CD4-positive, alpha-beta T cell (primary cell): ENCODE data around the gene DCLK1. TPM values are rescaled to one million over a fixed set of nuclear protein-coding genes. Genes with fewer than 3 reads are reported as not detected.

Source experiments
- ATAC-seq: fragments of 200-7000 bp; cut with Tn5 transposase; one replicate; pipeline ENCODE4 v1.10.0; 2022; ENCODE audit warnings: mild to moderate bottlenecking; ENCODE audit not compliant: poor library complexity
- CTCF ChIA-PET: fragments of 350-600 bp; sonication (Branson Sonifier 250); formaldehyde crosslinking; loops from one replicate; lab custom pipeline; 2021; ENCODE audit warnings: antibody characterized with exemption, inconsistent platforms; lab: Charles Lee
- POLR2A ChIA-PET: fragments of 350-600 bp; sonication (Branson Sonifier 250); formaldehyde crosslinking; loops from one replicate; lab custom pipeline; 2021; ENCODE audit warnings: antibody characterized with exemption, inconsistent platforms; lab: Charles Lee
- DNase-seq, 14 experiments: peaks; one replicate each; pipeline ENCODE4 v3.0.0-alpha.2; 2013 to 2020; ENCODE audit warnings: mixed read lengths in 2 of 14
- H3K27ac ChIP-seq, 2 donors: one replicate each; pipeline versions ENCODE4 v1.5.1 to v1.7.0; 2013; ENCODE audit warnings: low read length in 2 of 2, low read depth in 1 of 2, mild to moderate bottlenecking in 1 of 2
- H3K27me3 ChIP-seq, 2 experiments: 1 replicate in 1 of 2; 2 replicates in 1 of 2; pipeline versions ENCODE4 v1.6.1 to v1.7.0; 2013; ENCODE audit warnings: low read length in 2 of 2, control low read depth in 1 of 2, mild to moderate bottlenecking in 1 of 2, moderate library complexity in 1 of 2; ENCODE audit not compliant: insufficient read depth in 2 of 2, control insufficient read depth in 1 of 2
- H3K36me3 ChIP-seq: one replicate; pipeline ENCODE4 v1.6.1; 2013; ENCODE audit warnings: low read length, control low read depth; ENCODE audit not compliant: insufficient read depth
- H3K4me1 ChIP-seq: one replicate; pipeline ENCODE4 v1.6.1; 2013; ENCODE audit warnings: low read length, control low read depth; ENCODE audit not compliant: insufficient read depth
- H3K4me3 ChIP-seq: one replicate; pipeline ENCODE4 v1.5.1; 2013; ENCODE audit warnings: mild to moderate bottlenecking, low read length, moderate library complexity
- H3K9me3 ChIP-seq, 2 experiments: 1 replicate in 1 of 2; 2 replicates in 1 of 2; pipeline versions ENCODE4 v1.6.1 to v1.7.0; 2013; ENCODE audit warnings: low read length in 2 of 2, mild to moderate bottlenecking in 2 of 2, control low read depth in 1 of 2, moderate library complexity in 1 of 2; ENCODE audit not compliant: control insufficient read depth in 1 of 2, insufficient read depth in 1 of 2
- H3K27ac Mint-ChIP-seq: one replicate; pipeline ENCODE4 v1.8.0; 2020; ENCODE audit warnings: mixed read lengths
- H3K27me3 Mint-ChIP-seq: one replicate; pipeline ENCODE4 v1.8.0; 2021; ENCODE audit warnings: mixed read lengths
- H3K36me3 Mint-ChIP-seq: one replicate; pipeline ENCODE4 v1.8.0; 2021; ENCODE audit warnings: low read depth, mixed read lengths
- H3K4me1 Mint-ChIP-seq: one replicate; pipeline ENCODE4 v1.8.0; 2021; ENCODE audit warnings: low read depth, mixed read lengths
- H3K4me3 Mint-ChIP-seq: one replicate; pipeline ENCODE4 v1.8.0; 2020; ENCODE audit warnings: mild to moderate bottlenecking, mixed read lengths
- H3K9me3 Mint-ChIP-seq: one replicate; pipeline ENCODE4 v1.8.0; 2020; ENCODE audit warnings: mixed read lengths
- intact Hi-C, 2 experiments: fragments of 100-400 bp; cut with DNase I in 1 of 2; cut with micrococcal nuclease in 1 of 2; formaldehyde crosslinking; loops; one replicate each; pipeline versions ENCODE4 v1.15.1 to v1.9.0; 2023 to 2025; cut with DNase I, micrococcal nuclease
- total RNA-seq, 174 experiments: library from RNA in 2 of 174; stranded (reverse) in 2 of 174; gene quantifications; one replicate each; pipeline ENCODE4 v1.2.3 and lab custom pipeline; 2021 to 2026
- TF ChIP-seq, protein P1 (sequence below): fragments of 200-600 bp; IDR thresholded peaks from one replicate; pipeline ENCODE4 v1.8.0; 2022; ENCODE audit warnings: antibody characterized with exemption, mild to moderate bottlenecking

The DCLK1 gene
- total RNA-seq, 2 experiments from 2014 or later = not detected

DNA sequence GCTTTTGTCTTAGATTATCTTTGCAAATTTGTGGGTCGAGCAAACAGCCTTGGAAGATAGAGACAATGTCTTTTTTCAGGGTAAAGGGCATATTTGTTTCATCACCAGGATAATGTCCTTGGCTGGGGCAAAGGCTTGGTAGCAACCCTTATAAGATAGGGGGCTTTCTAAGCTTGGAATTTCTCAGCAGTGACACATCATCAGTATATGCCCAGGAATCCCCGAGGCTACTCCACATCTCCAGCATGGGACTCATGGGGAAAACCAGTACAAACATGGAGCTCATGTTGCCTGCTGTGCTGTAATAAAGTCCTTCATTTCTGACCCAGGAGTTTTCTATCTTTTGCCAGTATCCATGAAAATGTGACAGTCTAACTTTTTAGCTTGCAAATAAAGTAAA, 77.1 kb downstream of the DCLK1 start:
- DNase-seq (no peak), ATAC-seq (no peak)
- Mint-ChIP-seq H3K4me3 (no peak overlapping the region), H3K9me3 (no peaks in the 10 kb centered on the region), H3K27ac (no peak overlapping the region), H3K4me1 (no peaks in the 10 kb centered on the region), H3K27me3 (no peaks in the 10 kb centered on the region), H3K36me3 (no peaks in the 10 kb centered on the region)
- no peak overlapping the region for H3K27ac ChIP-seq
- no peaks in the 10 kb centered on the region for H3K36me3 ChIP-seq
- ChIA-PET POLR2A (no interaction called here), CTCF (no interaction called here)
- intact Hi-C loops = no loop called here
- TF ChIP-seq, protein P1, sequence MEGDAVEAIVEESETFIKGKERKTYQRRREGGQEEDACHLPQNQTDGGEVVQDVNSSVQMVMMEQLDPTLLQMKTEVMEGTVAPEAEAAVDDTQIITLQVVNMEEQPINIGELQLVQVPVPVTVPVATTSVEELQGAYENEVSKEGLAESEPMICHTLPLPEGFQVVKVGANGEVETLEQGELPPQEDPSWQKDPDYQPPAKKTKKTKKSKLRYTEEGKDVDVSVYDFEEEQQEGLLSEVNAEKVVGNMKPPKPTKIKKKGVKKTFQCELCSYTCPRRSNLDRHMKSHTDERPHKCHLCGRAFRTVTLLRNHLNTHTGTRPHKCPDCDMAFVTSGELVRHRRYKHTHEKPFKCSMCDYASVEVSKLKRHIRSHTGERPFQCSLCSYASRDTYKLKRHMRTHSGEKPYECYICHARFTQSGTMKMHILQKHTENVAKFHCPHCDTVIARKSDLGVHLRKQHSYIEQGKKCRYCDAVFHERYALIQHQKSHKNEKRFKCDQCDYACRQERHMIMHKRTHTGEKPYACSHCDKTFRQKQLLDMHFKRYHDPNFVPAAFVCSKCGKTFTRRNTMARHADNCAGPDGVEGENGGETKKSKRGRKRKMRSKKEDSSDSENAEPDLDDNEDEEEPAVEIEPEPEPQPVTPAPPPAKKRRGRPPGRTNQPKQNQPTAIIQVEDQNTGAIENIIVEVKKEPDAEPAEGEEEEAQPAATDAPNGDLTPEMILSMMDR = no peak
- H3K4me3 ChIP-seq = no peak overlapping the region
- no peaks in the 10 kb centered on the region for H3K9me3 ChIP-seq
- no peaks in the 10 kb centered on the region for H3K27me3 ChIP-seq
- no peaks in the 10 kb centered on the region for H3K4me1 ChIP-seq

DNA sequence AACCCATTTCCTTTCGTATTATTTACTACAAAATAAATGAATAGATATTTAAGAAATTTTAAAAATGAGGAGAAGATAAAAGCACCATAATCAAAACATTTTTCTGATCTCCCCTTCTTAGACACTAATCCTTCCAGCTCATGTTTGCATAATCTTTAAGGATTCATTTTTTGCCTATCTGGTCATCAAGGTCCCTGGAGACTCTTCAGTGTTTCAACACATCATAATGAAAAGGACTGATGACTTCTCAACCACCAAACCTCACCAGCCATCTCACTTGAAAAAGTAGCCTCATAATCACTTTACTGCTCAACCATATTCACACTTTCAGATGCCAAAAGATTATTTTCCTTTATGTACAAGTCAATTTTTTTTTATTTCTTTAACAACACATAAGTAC, 80.1 kb downstream of the DCLK1 start:
- intact Hi-C loops = no loop called here
- TF ChIP-seq, protein P1 = no peak
- no peak overlapping the region for H3K4me3 ChIP-seq
- ATAC-seq = no peak
- no peak overlapping the region for H3K4me3 Mint-ChIP-seq
- DNase-seq = no peak
- no peaks in the 10 kb centered on the region for H3K27me3 Mint-ChIP-seq
- H3K27ac Mint-ChIP-seq = no peak overlapping the region
- H3K4me1 Mint-ChIP-seq = no peaks in the 10 kb centered on the region
- ChIA-PET CTCF (no interaction called here), POLR2A (no interaction called here)
- H3K36me3 ChIP-seq = no peaks in the 10 kb centered on the region
- no peaks in the 10 kb centered on the region for H3K9me3 Mint-ChIP-seq
- H3K27me3 ChIP-seq = no peaks in the 10 kb centered on the region
- H3K4me1 ChIP-seq = no peaks in the 10 kb centered on the region
- no peak overlapping the region for H3K27ac ChIP-seq
- H3K36me3 Mint-ChIP-seq = no peaks in the 10 kb centered on the region
- no peaks in the 10 kb centered on the region for H3K9me3 ChIP-seq

DNA sequence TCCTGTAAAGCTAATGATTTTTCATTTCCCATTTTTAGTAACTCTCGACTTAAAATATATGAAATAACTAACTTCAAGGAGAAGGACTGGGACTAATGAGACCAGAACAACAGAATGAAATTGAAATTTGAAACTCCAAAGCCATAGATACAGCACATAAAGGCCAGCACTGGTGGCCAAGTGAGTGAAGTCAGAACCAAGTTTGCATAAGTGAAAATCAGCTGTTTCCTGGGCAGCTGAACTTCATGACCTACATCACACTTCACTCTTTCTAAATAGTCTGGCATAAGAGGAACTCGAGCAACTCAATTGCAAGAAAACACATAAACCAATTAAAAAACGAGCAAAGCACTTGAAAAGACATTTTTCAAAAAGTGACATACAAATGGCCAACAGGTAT, 84.5 kb downstream of the DCLK1 start:
- Histone ChIP-seq H3K27ac (no peak overlapping the region), H3K27me3 (no peaks in the 10 kb centered on the region), H3K4me1 (no peaks in the 10 kb centered on the region), H3K36me3 (no peaks in the 10 kb centered on the region), H3K9me3 (no peaks in the 10 kb centered on the region), H3K4me3 (no peak overlapping the region)
- CTCF ChIA-PET = no interaction called here
- ATAC-seq (no peak), DNase-seq (no peak)
- Mint-ChIP-seq H3K36me3 (no peaks in the 10 kb centered on the region), H3K27ac (no peak overlapping the region), H3K27me3 (no peaks in the 10 kb centered on the region), H3K9me3 (no peaks in the 10 kb centered on the region), H3K4me1 (no peaks in the 10 kb centered on the region), H3K4me3 (no peak overlapping the region)
- intact Hi-C loops = no loop called here
- TF ChIP-seq, protein P1 = no peak
- POLR2A ChIA-PET = no interaction called here
